ENCODE measurements around the gene MOGAT1. TPM values are rescaled to one million over a fixed set of nuclear protein-coding genes. Genes with fewer than 3 reads are reported as not detected.

MOGAT1 gene
- not detected in 2 replicates for total RNA-seq

DNA sequence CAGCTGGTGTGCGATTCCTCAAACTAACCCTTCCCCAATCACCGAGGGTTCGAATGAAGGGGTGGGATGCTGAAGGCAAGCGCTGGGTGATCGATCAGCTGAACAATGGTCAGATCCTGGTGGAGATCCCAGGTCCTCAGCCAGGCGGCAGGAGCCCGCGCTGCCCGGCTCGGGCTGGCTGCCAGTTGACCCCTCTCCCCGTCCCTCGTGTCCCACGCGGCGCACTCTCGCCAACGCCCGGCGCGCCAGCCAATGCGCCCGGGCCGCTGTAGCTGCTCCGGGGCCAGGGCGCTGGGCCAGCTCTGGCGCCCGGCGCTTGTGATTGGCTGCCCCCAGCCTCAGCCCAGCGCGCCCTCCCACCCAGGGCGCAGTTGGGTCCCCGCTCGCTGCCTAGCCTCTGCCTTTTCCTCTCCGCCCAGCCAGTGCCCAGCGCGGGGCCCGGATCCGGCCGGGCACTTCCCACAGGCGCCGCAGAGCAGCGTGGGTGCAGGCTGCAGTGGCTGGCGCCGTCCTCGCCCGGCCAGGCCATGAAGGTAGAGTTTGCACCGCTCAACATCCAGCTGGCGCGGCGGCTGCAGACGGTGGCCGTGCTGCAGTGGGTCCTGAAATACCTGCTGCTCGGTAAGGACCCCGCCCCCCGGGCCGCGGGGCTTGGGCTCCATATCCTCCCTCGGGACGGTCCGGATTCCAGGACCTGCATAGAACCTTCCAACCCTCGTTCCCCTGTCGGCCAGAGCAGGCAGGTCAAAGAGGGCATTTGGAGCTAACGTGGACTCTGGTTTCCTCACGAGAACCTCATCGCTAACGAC is at the start of gene MOGAT1:
MOGAT1 (plus strand) TSS at position 400 of the 809 bp plus-strand sequence; CDS start at position 528, 128 bp downstream.
- Mint-ChIP-seq H3K9me3 (no peaks in the 10 kb centered on the region), H3K27ac (no peak within 1 kb of the TSS), H3K4me1 (peaks cover 5% of the 10 kb centered on the region), H3K36me3 (ENCODE audit: low read depth) (no peaks in the 10 kb centered on the region), H3K4me3 (peak within 1 kb of the TSS; percentile 55), H3K27me3 (peaks cover 69% of the 10 kb centered on the region)
- no peak for DNase-seq
- intact Hi-C loops (cut with micrococcal nuclease): no loop called here

DNA sequence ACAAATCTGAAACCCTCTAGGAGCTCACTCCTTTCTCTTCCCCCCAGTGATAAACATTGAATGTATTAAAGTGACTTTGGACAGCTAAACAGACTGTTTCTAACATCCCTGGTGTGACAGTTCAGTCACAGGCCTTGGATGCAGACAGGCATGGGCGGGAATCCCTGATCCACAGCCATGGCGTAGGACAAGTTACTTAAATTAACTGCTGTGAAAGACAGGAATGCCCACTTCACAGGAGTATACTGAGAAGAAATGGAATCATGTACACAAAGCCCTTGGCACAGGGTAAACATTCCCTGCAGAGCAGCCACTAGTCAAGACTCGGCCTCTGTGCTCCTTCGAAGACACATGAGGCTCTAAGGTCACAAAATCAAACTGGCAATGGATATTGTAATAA is 49.6 kb upstream of the MOGAT1 start:
- peaks cover 3% of the 10 kb centered on the region for H3K4me1 Mint-ChIP-seq

DNA sequence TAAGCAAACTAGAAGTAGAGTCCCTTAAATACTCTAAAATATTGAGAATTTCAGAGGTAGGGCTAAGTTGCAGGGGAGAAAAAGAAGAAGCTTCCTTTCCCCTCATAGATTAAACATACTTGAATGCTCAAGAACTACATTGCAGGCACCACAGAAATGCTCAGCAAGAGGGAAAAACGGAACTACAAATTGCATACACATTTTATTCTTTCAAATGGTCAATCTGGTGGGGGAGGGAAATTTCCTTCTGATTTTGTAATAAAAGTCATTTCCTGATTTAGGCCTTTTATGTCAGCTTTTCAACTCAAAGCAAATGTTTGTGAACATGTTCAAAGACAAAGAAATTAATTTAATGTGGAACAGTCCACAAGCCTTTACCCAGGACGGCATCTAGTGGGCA is 48.5 kb upstream of the MOGAT1 start:
- Mint-ChIP-seq H3K27me3 (no peaks in the 10 kb centered on the region), H3K36me3 (ENCODE audit: low read depth) (peaks cover 50% of the 10 kb centered on the region), H3K4me3 (no peak overlapping the region), H3K9me3 (no peaks in the 10 kb centered on the region), H3K27ac (no peak overlapping the region), H3K4me1 (peaks cover 3% of the 10 kb centered on the region)
- DNase-seq: no peak
- intact Hi-C loops (cut with micrococcal nuclease): no loop called here

More for the DNA sequence above, 49.6 kb upstream of the MOGAT1 start:
- peaks cover 46% of the 10 kb centered on the region for H3K36me3 Mint-ChIP-seq (ENCODE audit: low read depth)
- no peaks in the 10 kb centered on the region for H3K27me3 Mint-ChIP-seq
- no peak overlapping the region for H3K4me3 Mint-ChIP-seq
- no peak for DNase-seq
- intact Hi-C loops (cut with micrococcal nuclease): no loop called here
- H3K9me3 Mint-ChIP-seq: no peaks in the 10 kb centered on the region
- H3K27ac Mint-ChIP-seq: no peak overlapping the region

DNA sequence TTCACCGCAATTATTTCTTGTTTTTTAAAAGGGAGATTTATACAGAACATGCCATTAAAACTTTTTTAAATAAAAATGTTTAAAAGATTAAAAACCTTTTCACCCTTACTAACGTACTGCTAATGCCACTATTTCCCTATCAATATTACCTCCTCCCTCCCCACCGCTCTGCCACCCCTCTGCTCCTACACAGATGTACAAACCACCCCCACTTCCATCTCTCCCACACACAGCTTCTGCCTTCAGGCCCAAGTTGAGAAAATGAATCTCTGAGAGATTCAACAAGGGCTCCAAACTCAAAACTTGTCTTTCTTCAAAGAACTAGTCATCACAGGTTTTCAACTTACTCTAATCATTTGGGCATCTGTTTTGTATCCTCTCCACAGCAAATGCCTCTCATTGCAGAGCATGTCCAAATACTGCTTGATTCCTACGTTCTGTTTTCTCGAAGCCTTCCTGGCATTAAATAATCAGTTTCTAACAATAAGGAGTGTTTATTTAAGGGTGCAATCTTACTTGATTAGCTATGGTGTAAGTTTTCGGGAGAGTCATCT is 47.6 kb upstream of the MOGAT1 start:
- H3K9me3 Mint-ChIP-seq: no peaks in the 10 kb centered on the region
- H3K4me1 Mint-ChIP-seq: peaks cover 3% of the 10 kb centered on the region
- H3K4me3 Mint-ChIP-seq: no peak overlapping the region
- intact Hi-C loops (cut with micrococcal nuclease): no loop called here
- no peaks in the 10 kb centered on the region for H3K27me3 Mint-ChIP-seq
- H3K27ac Mint-ChIP-seq: no peak overlapping the region
- no peak for DNase-seq
- peaks cover 49% of the 10 kb centered on the region for H3K36me3 Mint-ChIP-seq (ENCODE audit: low read depth)

DNA sequence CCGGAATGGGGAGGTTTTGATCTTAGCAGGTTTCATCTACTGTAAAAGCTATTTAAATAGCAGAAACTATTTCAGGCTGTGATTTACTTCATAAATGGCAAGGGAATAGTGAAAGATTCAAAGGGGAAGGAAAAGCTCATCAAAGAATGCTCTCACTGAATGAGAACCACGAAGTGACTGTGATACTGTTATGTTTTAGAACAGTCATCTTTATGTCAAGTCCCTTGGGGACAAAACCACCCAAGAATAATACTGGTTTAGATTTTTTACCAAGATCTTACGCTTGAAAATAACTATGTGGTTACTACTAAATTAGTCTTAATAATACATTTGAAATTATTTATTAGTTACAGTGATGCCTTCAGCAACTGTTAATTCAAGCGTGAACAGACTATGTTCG is 43.7 kb upstream of the MOGAT1 start:
- no peaks in the 10 kb centered on the region for H3K9me3 Mint-ChIP-seq
- H3K36me3 Mint-ChIP-seq (ENCODE audit: low read depth): peaks cover 57% of the 10 kb centered on the region
- DNase-seq: no peak
- no peak overlapping the region for H3K27ac Mint-ChIP-seq
- H3K27me3 Mint-ChIP-seq: no peaks in the 10 kb centered on the region
- intact Hi-C loops (cut with micrococcal nuclease): no loop called here
- peaks cover 3% of the 10 kb centered on the region for H3K4me1 Mint-ChIP-seq
- H3K4me3 Mint-ChIP-seq: no peak overlapping the region

DNA sequence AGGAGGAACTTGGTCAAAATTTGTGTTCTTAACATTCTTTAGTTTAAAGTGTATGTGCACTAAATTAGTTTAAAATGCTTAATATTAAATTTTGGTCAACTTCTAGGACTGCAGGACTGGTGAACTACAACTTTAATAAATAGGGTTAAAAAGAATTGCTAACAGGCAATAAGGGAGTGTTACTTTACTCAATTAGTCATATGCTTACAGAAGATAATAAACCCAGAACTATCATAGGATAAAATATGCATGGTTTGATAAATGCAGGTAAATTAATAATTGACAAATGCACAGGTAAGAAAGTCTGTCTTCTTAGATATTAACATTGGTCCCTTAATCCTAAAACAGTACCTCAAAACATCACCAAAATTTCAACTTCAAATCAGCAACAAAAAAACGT is 36.2 kb upstream of the MOGAT1 start:
- Mint-ChIP-seq H3K4me3 (no peak overlapping the region), H3K27ac (no peak overlapping the region), H3K36me3 (ENCODE audit: low read depth) (peaks cover 59% of the 10 kb centered on the region), H3K4me1 (peaks cover 3% of the 10 kb centered on the region), H3K9me3 (no peaks in the 10 kb centered on the region), H3K27me3 (no peaks in the 10 kb centered on the region)
- intact Hi-C loops (cut with micrococcal nuclease): no loop called here
- DNase-seq: no peak

GRCh38 chr2:222637067-222637466 is 34.4 kb upstream of the MOGAT1 start:
- intact Hi-C loops (cut with micrococcal nuclease): no loop called here
- H3K36me3 Mint-ChIP-seq (ENCODE audit: low read depth): peaks cover 61% of the 10 kb centered on the region
- H3K4me3 Mint-ChIP-seq: no peak overlapping the region
- H3K27ac Mint-ChIP-seq: no peak overlapping the region
- no peak for DNase-seq
- no peaks in the 10 kb centered on the region for H3K9me3 Mint-ChIP-seq
- peaks cover 6% of the 10 kb centered on the region for H3K4me1 Mint-ChIP-seq
- H3K27me3 Mint-ChIP-seq: no peaks in the 10 kb centered on the region

GRCh38 chr2:222641336-222641735 is 30.1 kb upstream of the MOGAT1 start:
- Mint-ChIP-seq H3K36me3 (ENCODE audit: low read depth) (peaks cover 64% of the 10 kb centered on the region), H3K4me1 (peaks cover 8% of the 10 kb centered on the region), H3K9me3 (no peaks in the 10 kb centered on the region), H3K4me3 (no peak overlapping the region), H3K27ac (no peak overlapping the region), H3K27me3 (no peaks in the 10 kb centered on the region)
- intact Hi-C loops (cut with micrococcal nuclease): no loop called here
- DNase-seq: no peak

- H3K27ac Mint-ChIP-seq: no peak overlapping the region
- intact Hi-C loops (cut with micrococcal nuclease): no loop called here
- no peaks in the 10 kb centered on the region for H3K9me3 Mint-ChIP-seq
- H3K4me1 Mint-ChIP-seq: peaks cover 8% of the 10 kb centered on the region
- peaks cover 62% of the 10 kb centered on the region for H3K36me3 Mint-ChIP-seq (ENCODE audit: low read depth)
- no peak overlapping the region for H3K4me3 Mint-ChIP-seq
- no peaks in the 10 kb centered on the region for H3K27me3 Mint-ChIP-seq
- no peak for DNase-seq
Measured at GRCh38 chr2:222643134-222643533, 28.3 kb upstream of the MOGAT1 start.

DNA sequence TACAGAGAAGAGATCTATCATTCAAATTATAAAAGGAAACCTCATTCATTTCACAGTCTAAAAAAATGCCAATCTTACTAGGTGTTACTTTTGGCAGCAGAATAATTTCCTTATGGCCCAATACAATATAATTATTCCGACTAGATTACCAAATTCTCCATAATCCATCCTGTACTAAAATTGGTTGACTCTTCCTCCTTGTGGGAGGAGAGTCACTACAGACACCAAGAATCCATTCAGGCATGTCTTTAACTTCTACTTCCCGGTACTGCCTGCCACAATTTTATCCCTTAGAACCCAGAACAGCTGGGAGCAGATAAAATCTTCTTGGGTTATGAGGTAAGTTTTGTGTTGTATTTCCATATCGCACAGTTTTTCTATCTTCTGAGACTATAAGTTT is 25.4 kb upstream of the MOGAT1 start:
- no peak for DNase-seq
- H3K4me3 Mint-ChIP-seq: no peak overlapping the region
- no peaks in the 10 kb centered on the region for H3K27me3 Mint-ChIP-seq
- peaks cover 61% of the 10 kb centered on the region for H3K36me3 Mint-ChIP-seq (ENCODE audit: low read depth)
- peaks cover 17% of the 10 kb centered on the region for H3K4me1 Mint-ChIP-seq
- no peak overlapping the region for H3K27ac Mint-ChIP-seq
- H3K9me3 Mint-ChIP-seq: no peaks in the 10 kb centered on the region
- intact Hi-C loops (cut with micrococcal nuclease): no loop called here

DNA sequence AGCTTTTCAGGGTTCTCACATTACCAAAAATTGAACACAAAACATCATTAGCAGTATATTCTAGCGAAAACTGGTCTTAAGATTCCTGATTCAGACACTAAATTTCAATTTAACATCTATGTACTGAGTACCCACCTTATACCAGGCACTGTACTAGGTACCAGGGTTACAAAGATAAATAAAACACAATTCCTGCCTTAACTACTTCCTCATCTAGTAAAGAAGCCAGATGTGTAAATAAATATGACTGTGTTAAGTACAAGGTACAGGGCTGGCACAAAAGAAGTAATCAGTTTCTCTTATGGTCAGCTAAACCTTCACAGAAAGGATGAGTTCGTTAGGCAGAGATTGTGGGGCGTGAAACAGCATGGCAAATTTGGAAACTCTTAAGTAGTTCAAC is 21.7 kb upstream of the MOGAT1 start:
- H3K9me3 Mint-ChIP-seq: no peaks in the 10 kb centered on the region
- intact Hi-C loops (cut with micrococcal nuclease): no loop called here
- H3K36me3 Mint-ChIP-seq (ENCODE audit: low read depth): peaks cover 48% of the 10 kb centered on the region
- H3K27me3 Mint-ChIP-seq: no peaks in the 10 kb centered on the region
- H3K27ac Mint-ChIP-seq: no peak overlapping the region
- DNase-seq: no peak
- peaks cover 29% of the 10 kb centered on the region for H3K4me1 Mint-ChIP-seq
- H3K4me3 Mint-ChIP-seq: no peak overlapping the region

DNA sequence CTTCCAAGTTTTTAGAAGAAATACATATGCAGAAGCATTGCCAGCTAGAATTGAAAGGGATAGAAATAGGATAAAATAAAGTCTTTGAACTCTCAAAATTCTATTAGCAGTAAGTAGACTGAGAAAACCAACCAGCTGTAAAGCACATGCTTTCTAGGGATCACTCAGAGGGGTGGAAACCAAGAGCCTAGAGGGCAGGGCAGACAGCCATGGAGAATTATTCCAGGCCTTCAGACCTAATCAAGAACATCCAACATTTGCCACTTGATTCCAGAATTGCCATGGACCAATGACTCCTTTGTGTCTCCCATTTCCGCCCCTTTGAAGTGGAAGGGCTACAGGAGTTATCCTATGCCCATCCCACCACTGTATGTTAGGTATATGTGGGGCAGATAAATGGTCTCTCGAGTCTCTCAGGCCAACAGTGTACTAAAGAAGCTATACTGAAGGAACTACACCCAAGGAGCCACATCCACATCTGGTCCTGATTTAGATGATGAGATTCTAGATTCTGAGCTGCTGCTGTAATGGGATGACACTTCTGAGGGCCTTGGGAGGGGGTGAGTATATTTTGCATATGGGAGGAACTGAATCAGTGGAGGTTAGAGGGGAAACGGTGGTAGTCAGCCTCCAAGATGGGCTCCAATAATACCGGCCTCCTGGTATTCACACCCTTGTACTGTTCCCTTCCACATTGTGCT is 19.6 kb upstream of the MOGAT1 start:
- Mint-ChIP-seq H3K27me3 (no peaks in the 10 kb centered on the region), H3K4me1 (peaks cover 38% of the 10 kb centered on the region), H3K4me3 (no peak overlapping the region), H3K9me3 (no peaks in the 10 kb centered on the region), H3K27ac (no peak overlapping the region), H3K36me3 (ENCODE audit: low read depth) (peaks cover 39% of the 10 kb centered on the region)
- intact Hi-C loops (cut with micrococcal nuclease): no loop called here
- peak; percentile 48 for DNase-seq

GRCh38 chr2:222652491-222653255 is 18.8 kb upstream of the MOGAT1 start:
- Mint-ChIP-seq H3K36me3 (ENCODE audit: low read depth) (peaks cover 35% of the 10 kb centered on the region), H3K4me1 (peaks cover 41% of the 10 kb centered on the region), H3K4me3 (peak overlapping the region; percentile 100), H3K27me3 (no peaks in the 10 kb centered on the region), H3K9me3 (no peaks in the 10 kb centered on the region), H3K27ac (peak overlapping the region; percentile 38)
- no peak for DNase-seq
- intact Hi-C loops (cut with micrococcal nuclease): no loop called here

GRCh38 chr2:222653280-222653679 is 18.2 kb upstream of the MOGAT1 start:
- H3K4me1 Mint-ChIP-seq: peaks cover 41% of the 10 kb centered on the region
- H3K9me3 Mint-ChIP-seq: no peaks in the 10 kb centered on the region
- H3K27ac Mint-ChIP-seq: peak overlapping the region; percentile 69
- no peak for DNase-seq
- intact Hi-C loops (cut with micrococcal nuclease): no loop called here
- peaks cover 30% of the 10 kb centered on the region for H3K36me3 Mint-ChIP-seq (ENCODE audit: low read depth)
- H3K27me3 Mint-ChIP-seq: no peaks in the 10 kb centered on the region
- peak overlapping the region; percentile 100 for H3K4me3 Mint-ChIP-seq
